ENCODE results near the gene VBP1. TPM values are rescaled to one million over a fixed set of nuclear protein-coding genes. Genes with fewer than 3 reads are reported as not detected.

The VBP1 gene
- total RNA-seq, 1 donor from 2014 or later = 72.4 TPM

DNA sequence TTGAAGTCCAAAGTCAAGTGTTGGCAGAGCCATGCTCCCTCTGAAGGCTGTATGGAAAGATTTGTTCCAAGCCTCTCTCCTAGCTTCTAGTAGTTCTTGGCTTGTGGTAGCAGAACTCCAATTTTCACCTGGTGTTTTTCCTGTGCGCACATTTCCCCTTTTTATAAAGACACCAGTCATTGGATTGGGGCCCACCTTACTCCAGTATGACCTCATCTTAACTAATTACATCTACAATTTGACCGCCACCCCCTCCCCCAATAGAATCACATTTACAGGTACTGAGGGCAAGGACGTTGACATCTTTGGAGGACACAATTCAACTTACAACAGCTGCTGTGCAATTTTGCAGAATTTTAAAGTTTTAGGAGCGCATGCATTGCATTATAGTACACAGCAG, 31.2 kb downstream of the VBP1 start:
- H3K27ac Mint-ChIP-seq (ENCODE audit: unreplicated experiment) = no peak overlapping the region
- H3K4me1 Mint-ChIP-seq = no peaks in the 10 kb centered on the region
- H3K27me3 Mint-ChIP-seq (ENCODE audit: low read depth) = no peaks in the 10 kb centered on the region
- TF ChIP-seq, protein P1, sequence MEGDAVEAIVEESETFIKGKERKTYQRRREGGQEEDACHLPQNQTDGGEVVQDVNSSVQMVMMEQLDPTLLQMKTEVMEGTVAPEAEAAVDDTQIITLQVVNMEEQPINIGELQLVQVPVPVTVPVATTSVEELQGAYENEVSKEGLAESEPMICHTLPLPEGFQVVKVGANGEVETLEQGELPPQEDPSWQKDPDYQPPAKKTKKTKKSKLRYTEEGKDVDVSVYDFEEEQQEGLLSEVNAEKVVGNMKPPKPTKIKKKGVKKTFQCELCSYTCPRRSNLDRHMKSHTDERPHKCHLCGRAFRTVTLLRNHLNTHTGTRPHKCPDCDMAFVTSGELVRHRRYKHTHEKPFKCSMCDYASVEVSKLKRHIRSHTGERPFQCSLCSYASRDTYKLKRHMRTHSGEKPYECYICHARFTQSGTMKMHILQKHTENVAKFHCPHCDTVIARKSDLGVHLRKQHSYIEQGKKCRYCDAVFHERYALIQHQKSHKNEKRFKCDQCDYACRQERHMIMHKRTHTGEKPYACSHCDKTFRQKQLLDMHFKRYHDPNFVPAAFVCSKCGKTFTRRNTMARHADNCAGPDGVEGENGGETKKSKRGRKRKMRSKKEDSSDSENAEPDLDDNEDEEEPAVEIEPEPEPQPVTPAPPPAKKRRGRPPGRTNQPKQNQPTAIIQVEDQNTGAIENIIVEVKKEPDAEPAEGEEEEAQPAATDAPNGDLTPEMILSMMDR (conservative IDR thresholded peaks at IDR 0.05) = no peak
- H3K4me3 Mint-ChIP-seq = no peak overlapping the region
- H3K9me3 Mint-ChIP-seq = peaks cover 12% of the 10 kb centered on the region
- no peak for DNase-seq (ENCODE audit: low read depth, low spot score)
- peaks cover 16% of the 10 kb centered on the region for H3K36me3 Mint-ChIP-seq (ENCODE audit: low read depth)

DNA sequence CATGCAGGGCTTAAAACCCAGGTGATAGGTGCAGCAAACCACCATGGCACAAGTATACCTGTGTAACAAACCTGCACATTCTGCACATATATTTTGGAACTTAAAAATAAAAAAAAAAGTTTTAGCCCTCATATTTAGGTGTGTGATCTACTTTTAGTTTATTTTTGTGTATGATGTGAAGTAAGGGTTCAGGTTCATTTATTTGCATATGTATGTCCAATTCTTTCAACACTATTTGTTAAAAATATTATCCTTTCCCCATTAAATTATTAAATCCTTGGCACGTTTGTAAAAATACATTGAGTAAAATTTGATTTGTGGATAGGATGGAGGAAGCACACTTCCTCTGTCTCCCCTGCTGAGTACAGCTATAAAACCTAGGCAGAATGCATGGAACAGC, 35.1 kb downstream of the VBP1 start:
- Mint-ChIP-seq H3K27me3 (ENCODE audit: low read depth) (no peaks in the 10 kb centered on the region), H3K4me1 (no peaks in the 10 kb centered on the region), H3K4me3 (no peak overlapping the region), H3K27ac (ENCODE audit: unreplicated experiment) (no peak overlapping the region), H3K9me3 (peaks cover 9% of the 10 kb centered on the region), H3K36me3 (ENCODE audit: low read depth) (peaks cover 4% of the 10 kb centered on the region)
- TF ChIP-seq, protein P1 (conservative IDR thresholded peaks at IDR 0.05) = no peak
- DNase-seq (ENCODE audit: low read depth, low spot score) = no peak

DNA sequence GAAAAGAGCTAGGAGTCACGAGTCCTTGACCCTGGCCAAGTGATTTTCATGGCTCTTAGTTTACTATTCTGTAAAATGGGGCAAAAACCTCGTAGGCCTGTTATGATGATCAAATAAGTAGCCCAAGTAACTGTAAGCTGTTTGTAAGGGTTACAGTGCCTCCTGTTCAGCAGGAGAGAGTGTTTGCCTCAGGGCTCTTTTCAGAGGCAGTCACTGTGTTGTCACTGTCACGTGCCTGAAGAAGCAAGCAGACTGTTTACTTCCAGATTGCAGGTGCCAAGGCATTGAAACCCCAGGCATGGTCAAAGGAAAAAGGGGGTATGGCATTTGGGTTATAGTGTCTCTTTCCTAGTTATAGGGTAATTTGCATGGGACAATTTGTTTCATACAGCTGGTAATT, 43.5 kb downstream of the VBP1 start:
- no peak overlapping the region for H3K27ac Mint-ChIP-seq (ENCODE audit: unreplicated experiment)
- no peak overlapping the region for H3K4me3 Mint-ChIP-seq
- peaks cover 4% of the 10 kb centered on the region for H3K36me3 Mint-ChIP-seq (ENCODE audit: low read depth)
- peaks cover 15% of the 10 kb centered on the region for H3K4me1 Mint-ChIP-seq
- DNase-seq (ENCODE audit: low read depth, low spot score) = no peak
- TF ChIP-seq, protein P1 (conservative IDR thresholded peaks at IDR 0.05) = no peak
- peaks cover 8% of the 10 kb centered on the region for H3K9me3 Mint-ChIP-seq
- H3K27me3 Mint-ChIP-seq (ENCODE audit: low read depth) = no peaks in the 10 kb centered on the region

DNA sequence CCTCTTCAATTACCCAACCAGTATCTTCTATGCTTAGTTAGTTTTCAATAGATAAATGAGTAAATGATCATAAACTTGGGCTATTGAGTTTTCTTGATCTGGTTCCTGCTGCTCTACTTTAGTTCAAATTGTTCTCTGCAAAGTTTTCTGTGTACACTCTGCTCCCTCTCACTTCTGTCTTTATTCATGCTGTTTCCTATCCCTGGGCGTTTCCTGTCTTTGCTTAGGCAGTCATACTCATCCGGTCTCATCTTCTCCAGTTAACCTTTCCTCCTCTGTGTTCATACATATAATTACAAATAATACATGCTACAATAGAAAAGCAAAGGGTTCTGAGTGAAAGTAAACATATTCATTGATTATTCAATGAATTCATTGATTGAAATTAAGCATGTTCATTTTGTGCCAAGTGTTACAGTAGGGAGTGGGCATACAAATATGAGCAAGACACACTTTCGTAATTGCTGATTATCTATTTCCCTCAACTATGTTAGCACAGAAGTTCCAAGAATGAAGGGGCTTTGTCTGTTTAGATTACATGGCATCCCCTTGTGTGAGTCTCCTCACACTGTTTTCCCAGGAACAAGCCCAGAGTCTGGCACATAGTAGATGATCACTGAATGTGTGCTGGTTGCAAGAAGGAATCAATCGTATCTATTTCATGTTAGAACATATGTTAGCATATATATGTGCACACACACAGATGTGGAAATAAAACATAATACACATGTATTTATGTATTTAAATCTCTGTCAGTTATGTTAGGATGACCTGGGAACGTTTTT, 46.9 kb downstream of the VBP1 start:
- H3K27me3 Mint-ChIP-seq (ENCODE audit: low read depth) = no peaks in the 10 kb centered on the region
- no peak overlapping the region for H3K27ac Mint-ChIP-seq (ENCODE audit: unreplicated experiment)
- DNase-seq (ENCODE audit: low read depth, low spot score) = no peak
- peak overlapping the region; percentile 90 for H3K4me3 Mint-ChIP-seq
- TF ChIP-seq, protein P1 (conservative IDR thresholded peaks at IDR 0.05) = no peak
- H3K36me3 Mint-ChIP-seq (ENCODE audit: low read depth) = peaks cover 2% of the 10 kb centered on the region
- peaks cover 15% of the 10 kb centered on the region for H3K4me1 Mint-ChIP-seq
- H3K9me3 Mint-ChIP-seq = peaks cover 10% of the 10 kb centered on the region

DNA sequence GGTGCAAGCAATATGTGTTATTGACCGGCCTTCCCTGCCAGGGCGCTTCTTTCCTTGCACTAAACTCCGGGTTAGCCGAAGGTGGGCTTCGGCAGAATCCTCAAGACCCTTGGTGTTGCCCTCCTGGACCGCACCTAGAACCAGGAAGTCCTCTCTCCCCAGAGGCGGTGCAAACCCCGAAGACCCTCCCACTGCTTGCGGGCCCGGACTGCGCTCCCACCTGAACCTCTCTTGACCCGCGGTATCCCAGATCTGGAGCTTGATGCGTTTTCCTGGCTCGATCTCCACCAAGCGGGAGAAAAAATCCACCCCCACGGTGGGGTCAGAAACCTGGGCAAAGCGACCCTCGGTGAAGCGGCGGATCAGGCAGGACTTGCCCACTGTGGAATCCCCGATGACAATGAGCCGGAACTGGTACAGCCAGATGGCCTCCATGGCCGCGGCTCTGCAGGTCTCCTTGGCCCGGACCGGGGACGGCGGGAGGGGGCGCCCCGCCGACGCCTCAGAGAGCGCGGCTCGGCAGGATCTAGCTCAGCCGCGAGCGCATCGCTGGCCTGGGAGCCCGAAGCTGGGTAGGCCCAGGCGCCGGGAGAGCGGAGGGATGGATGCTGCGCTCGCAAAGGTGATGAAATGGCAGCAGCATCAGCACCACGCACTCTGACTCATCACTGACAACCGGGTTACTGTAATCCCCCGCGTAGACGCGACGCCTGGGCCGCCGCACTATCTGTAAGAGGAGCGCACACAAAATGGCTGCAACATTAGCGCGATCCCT, 47.8 kb downstream of the VBP1 start, which contains the start of gene RAB39B:
Gene RAB39B, minus strand, starts transcription at position 638 of the 775 bp plus-strand sequence. Its CDS starts 203 bp downstream, at position 435.
- peak; percentile 23 for DNase-seq (ENCODE audit: low read depth, low spot score)
- Mint-ChIP-seq H3K4me1 (peaks cover 15% of the 10 kb centered on the region), H3K36me3 (ENCODE audit: low read depth) (peaks cover 2% of the 10 kb centered on the region), H3K27me3 (ENCODE audit: low read depth) (no peaks in the 10 kb centered on the region), H3K4me3 (peak within 1 kb of the TSS; percentile 90), H3K27ac (ENCODE audit: unreplicated experiment) (peak within 1 kb of the TSS; percentile 92), H3K9me3 (peaks cover 13% of the 10 kb centered on the region)
- TF ChIP-seq, protein P1 (conservative IDR thresholded peaks at IDR 0.05) = no peak
